Astrocyte of the hippocampus (primary cell): ENCODE measurements around the gene GPR61.

Experiments used
- DNase-seq: peaks from one replicate; pipeline ENCODE4 v3.0.0; 2011; ENCODE audit warnings: low read depth, low spot score

GPR61 gene

GRCh38 chr1:109535971-109536491 lies 3.6 kb upstream of the GPR61 start:
- peak; percentile 27 for DNase-seq

GRCh38 chr1:109537450-109538178 lies 2.1 kb upstream of the GPR61 start:
- no peak for DNase-seq

DNA sequence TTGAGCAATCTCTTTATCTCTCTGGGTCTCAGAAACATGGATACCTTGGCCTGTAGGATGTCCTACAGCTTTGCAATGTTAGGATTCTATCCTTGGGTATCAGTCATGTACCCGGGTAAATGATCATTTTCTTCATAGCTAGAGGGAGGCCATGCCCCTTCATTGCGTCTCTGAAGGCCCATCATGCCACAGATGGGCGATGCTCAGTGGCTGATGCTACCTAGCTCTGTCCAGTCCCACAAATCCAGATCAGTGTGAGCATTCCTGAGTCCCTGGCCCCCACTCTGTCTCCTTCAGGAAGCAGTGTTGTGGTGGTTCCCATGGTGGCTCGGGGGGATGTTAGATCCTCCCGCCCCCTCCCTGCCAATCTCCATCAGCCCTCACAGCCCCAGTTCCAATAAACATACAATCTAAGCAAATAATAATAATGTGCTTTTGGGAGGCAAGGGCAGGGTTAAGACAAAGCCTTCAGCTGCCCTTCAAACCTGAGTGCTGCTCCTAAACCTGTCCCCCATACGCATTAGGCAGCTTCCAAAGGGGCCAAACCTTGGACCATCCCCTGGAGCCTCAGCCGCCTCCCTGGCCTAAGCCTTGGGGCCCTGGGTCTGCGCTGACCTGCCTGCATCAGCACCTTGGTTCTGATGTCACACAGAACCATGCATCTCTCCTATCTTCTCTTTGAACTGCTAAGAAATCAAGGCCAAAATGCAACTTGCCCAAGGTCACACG lies 681 bp upstream of the GPR61 start:
- DNase-seq: no peak

- no peak for DNase-seq
Observed at GRCh38 chr1:109541102-109541501, 1.4 kb downstream of the GPR61 start.

GRCh38 chr1:109542657-109543056 lies 3.0 kb downstream of the GPR61 start:
- DNase-seq: no peak

DNA sequence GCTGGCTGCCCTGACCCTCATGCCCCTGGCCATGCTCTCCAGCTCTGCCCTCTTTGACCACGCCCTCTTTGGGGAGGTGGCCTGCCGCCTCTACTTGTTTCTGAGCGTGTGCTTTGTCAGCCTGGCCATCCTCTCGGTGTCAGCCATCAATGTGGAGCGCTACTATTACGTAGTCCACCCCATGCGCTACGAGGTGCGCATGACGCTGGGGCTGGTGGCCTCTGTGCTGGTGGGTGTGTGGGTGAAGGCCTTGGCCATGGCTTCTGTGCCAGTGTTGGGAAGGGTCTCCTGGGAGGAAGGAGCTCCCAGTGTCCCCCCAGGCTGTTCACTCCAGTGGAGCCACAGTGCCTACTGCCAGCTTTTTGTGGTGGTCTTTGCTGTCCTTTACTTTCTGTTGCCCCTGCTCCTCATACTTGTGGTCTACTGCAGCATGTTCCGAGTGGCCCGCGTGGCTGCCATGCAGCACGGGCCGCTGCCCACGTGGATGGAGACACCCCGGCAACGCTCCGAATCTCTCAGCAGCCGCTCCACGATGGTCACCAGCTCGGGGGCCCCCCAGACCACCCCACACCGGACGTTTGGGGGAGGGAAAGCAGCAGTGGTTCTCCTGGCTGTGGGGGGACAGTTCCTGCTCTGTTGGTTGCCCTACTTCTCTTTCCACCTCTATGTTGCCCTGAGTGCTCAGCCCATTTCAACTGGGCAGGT lies 3.8 kb downstream of the GPR61 start:
- no peak for DNase-seq

- no peak for DNase-seq
Observed at GRCh38 chr1:109543988-109544735, 4.5 kb downstream of the GPR61 start.

DNA sequence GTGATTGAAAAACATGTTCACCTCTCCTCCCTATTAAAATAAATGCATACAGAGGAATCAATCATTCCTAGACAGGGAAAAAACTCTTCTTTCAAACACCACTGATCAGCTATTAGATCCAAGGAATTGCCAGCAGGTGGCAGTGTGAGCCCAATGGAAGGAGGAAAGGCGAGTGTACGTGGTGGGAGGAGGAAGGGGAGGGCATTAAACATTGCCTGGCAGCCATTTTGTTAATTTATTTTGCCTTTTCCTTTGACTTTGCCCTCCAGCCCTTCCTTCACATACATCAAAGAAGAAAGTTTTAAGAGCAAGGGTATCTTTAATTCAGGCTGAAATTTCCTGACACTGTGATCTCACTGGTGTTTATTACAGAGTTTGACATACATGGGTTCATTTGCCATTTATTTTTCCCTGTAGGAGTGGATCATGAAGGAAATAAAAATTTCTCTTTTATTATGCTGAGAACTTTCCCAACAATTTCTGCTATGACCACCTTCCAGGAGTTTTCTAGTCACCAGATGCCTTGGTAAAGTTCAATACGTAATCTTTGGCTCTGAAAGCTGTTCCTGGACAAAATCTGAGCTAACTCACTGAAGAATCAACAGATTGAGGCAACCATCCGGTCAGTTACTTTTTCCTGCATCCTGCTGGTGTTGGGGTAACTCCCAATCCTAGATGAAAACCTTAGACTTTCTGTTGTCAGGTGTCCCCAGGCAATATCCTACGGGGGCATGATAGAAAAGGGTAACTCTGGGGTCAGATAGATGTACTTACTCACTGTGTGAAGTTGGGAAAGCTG lies 6.8 kb downstream of the GPR61 start:
- DNase-seq: peak; percentile 93

- peak; percentile 52 for DNase-seq
Observed at GRCh38 chr1:109547463-109548320, 8.0 kb downstream of the GPR61 start.

DNA sequence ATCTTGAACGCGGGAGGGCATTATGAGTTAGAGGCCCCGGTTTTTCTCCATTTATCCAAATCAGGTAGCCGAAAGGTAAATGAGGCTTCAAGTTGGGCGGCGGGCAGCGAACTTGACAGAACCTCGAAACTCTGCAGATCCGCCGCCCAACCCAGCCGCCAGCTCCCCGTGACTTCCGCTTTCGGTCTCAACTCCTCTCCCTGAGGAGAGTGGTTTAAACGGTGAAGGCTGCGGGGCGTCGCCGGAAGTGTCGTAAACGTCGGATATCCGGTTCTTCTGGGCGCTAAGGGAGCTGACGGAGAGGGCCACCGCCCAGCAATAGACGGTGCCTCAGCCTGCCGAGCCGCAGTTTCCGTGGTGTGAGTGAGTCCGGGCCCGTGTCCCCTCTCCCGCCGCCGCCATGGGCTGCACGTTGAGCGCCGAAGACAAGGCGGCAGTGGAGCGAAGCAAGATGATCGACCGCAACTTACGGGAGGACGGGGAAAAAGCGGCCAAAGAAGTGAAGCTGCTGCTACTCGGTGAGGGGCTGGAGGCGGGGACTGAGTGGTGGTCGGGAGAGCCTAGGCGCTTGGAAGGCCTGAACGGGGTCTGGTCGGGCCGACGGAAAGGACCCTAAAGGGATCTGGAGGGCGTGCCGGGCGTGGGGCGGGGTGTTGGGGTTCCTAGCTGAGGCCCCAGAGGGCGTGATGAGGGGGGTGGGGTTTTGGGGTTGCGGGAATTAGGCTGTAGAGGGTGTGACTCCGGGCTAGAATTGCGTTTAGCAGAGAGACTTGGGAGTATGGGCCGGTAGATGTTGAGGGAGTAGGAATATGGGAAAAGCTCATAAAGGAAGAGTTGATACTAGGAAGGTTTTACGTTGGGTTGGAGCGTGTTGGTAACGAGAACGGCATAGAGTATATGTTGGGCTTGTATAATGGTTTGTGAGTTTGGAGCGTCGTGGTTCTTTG lies 8.9 kb downstream of the GPR61 start, which contains the start of gene GNAI3:
Gene GNAI3 (plus strand): TSS at position 295 of the 947 bp plus-strand sequence. CDS start 106 bp downstream, at position 401.
- DNase-seq: peak; percentile 98

DNA sequence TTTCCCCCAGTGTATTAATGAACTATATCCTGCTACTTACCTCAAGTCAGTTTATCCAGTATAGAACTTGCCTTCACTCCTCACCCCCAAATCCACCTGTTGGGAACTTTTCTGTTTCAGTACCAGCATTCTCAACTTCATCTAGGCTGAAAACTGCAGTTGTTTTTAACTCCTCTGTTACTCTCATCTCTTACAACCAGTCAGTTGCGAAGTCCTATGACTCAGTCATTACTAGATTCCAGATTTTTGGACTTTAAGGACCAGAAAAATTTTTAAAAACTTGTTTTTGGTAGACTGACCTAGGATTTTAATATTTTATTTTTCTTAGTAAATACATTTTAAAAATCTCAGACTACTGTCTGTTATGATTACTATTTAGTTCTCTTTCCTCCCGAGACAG lies 16.9 kb downstream of the GPR61 start:
- DNase-seq: no peak

GRCh38 chr1:109557520-109557919 lies 17.8 kb downstream of the GPR61 start:
- DNase-seq: no peak

DNA sequence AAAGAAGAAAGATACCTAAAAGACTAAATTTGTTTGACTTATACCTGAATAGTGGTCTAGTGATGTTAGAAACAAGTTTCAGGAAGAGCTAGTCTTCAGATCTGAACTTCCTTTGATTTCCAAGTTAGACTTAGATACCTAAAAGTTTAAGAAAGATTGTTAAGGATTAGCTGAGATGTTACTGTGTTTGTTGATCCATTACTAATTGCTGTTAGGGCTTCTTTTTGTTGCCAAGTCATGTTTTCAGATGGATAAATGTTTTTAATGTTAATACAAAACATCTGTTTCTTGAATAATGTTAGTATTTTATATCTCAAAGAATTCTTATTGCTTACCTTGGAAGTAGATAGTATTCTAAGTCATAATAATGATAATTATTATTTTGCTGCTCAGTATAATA lies 20.3 kb downstream of the GPR61 start:
- DNase-seq: no peak

DNA sequence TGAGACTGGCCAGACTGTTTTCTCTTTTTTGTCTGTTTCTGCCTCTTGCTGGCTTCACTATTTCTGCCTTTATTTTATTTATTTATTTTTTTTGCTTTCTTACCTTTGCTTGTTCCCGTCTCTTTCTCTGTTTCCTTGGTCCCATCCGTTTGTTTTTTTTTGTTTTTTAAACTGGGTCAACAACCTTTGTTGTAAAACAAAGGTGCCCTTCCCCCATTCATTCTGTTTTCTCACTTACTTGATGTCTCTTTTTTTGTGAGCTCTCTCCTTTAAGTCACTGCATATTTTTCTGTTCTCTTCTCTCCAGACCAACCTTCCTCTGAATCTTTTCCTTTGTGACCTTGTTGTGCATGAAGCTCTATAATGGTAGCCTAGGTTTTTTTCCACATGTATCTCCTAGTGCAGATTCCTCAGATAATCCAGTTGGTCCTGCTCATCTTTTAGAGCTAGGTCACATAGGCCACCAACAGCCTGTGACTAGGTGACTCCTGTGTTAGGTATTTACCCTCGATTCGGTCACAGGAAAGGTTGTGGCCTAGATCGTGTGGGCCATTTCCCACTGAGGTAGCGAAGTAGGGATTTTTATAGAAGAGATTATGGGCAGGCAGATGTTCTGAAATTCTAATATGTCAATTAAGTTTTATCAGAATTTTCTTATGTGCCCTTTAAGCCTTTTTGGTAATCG lies 24.7 kb downstream of the GPR61 start:
- no peak for DNase-seq

DNA sequence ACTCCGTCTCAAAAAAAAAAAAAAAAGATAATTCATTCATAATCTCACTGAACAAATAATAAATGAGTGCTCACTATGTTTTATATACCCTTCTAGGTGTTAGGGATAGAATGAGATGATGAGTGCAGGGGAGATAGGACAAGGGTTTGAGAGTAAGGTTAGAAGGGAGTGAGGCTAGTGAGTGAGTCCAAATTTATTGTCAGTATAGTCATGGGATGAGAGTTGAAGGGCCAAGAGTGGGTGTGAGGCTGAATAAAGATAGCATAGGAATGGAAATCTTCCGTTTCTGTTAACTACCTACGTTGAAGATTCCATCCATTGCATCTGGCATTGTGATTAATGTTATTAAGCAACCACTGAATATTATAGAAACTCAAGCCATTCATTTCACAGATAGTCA lies 25.6 kb downstream of the GPR61 start:
- DNase-seq: no peak

GRCh38 chr1:109566982-109567381 lies 27.3 kb downstream of the GPR61 start:
- no peak for DNase-seq

GRCh38 chr1:109567877-109568672 lies 28.4 kb downstream of the GPR61 start:
- DNase-seq: no peak
